Hepatocyte (in vitro differentiated cells): ENCODE measurements around the gene GRP. TPM values are rescaled to one million over a fixed set of nuclear protein-coding genes. Genes with fewer than 3 reads are reported as not detected.

ENCODE experiments used
- DNase-seq: peaks from one replicate; pipeline ENCODE4 v3.0.0-alpha.2; 2016; ENCODE audit warnings: low spot score
- H2AFZ ChIP-seq: fragments of 200-600 bp; sonication (generic); 2 replicates; pipeline ENCODE4 v1.6.0; 2016; ENCODE audit warnings: antibody characterized with exemption, mild to moderate bottlenecking
- H3K27ac ChIP-seq: fragments of 200-600 bp; sonication (generic); 2 replicates; pipeline ENCODE4 v1.5.1; 2016; ENCODE audit warnings: mild to moderate bottlenecking
- H3K27me3 ChIP-seq: fragments of 200-600 bp; sonication (generic); 2 replicates; pipeline ENCODE4 v1.6.1; 2016
- H3K36me3 ChIP-seq: fragments of 200-600 bp; sonication (generic); replicated peaks from 2 replicates; pipeline ENCODE4 v1.5.1; 2016; ENCODE audit warnings: low read depth; ENCODE audit not compliant: insufficient read depth
- H3K4me1 ChIP-seq: fragments of 200-600 bp; sonication (generic); 2 replicates; pipeline ENCODE4 v1.5.1; 2016; ENCODE audit warnings: mild to moderate bottlenecking, moderate library complexity; ENCODE audit not compliant: insufficient read depth
- H3K4me2 ChIP-seq: fragments of 200-600 bp; sonication (generic); 2 replicates; pipeline ENCODE4 v1.6.0; 2016
- H3K4me3 ChIP-seq: fragments of 200-600 bp; sonication (generic); 2 replicates; pipeline ENCODE4 v1.5.1; 2016; ENCODE audit warnings: mild to moderate bottlenecking
- H3K79me2 ChIP-seq: fragments of 200-600 bp; sonication (generic); 2 replicates; pipeline ENCODE4 v1.6.0; 2017; ENCODE audit warnings: mild to moderate bottlenecking
- H3K9me2 ChIP-seq: fragments of 200-600 bp; sonication (generic); replicated peaks from 2 replicates; pipeline ENCODE4 v1.6.0; 2017; ENCODE audit warnings: mild to moderate bottlenecking; ENCODE audit not compliant: insufficient read depth
- H3K9me3 ChIP-seq: fragments of 200-600 bp; sonication (generic); 2 replicates; pipeline ENCODE4 v1.5.1; 2016; ENCODE audit warnings: low read depth, mild to moderate bottlenecking
- H4K20me1 ChIP-seq: fragments of 200-600 bp; sonication (generic); 2 replicates; pipeline ENCODE4 v1.6.0; 2016; ENCODE audit warnings: mild to moderate bottlenecking; ENCODE audit not compliant: insufficient read depth, poor library complexity, severe bottlenecking
- EZH2 ChIP-seq: fragments of 200-600 bp; sonication (generic); IDR thresholded peaks from 2 replicates; pipeline ENCODE4 v1.6.1; 2016; ENCODE audit warnings: antibody characterized with exemption, mild to moderate bottlenecking, borderline replicate concordance
- EZH2phosphoT487 ChIP-seq: fragments of 200-600 bp; sonication (generic); IDR thresholded peaks from one replicate; pipeline ENCODE4 v1.6.1; 2018; ENCODE audit warnings: antibody characterized with exemption, mild to moderate bottlenecking, low read depth, moderate library complexity; ENCODE audit not compliant: unreplicated experiment, severe bottlenecking
- WGBS: methylation state at CpG from one replicate; pipeline ENCODE4 v1.1.6; 2016; ENCODE audit warnings: low lambda C conversion rate; ENCODE audit errors: missing lambda C conversion rate; 5-methylcytosine and 5-hydroxymethylcytosine counted together
- polyA plus RNA-seq: library from polyadenylated mRNA; unstranded; fragments of >200 nt; fragmentation: Nextera tagmentation; extraction: Ambion mirVana; gene quantifications from 2 replicates; pipeline ENCODE4 v1.2.1, GENCODE V29; 2016
- total RNA-seq: library from RNA; depleted of rRNA; stranded (reverse); fragments of >200 nt; gene quantifications from 2 replicates; pipeline ENCODE4 v1.2.3, GENCODE V29; 2014
- TF ChIP-seq, protein P1 (sequence below): fragments of 200-600 bp; sonication (generic); IDR thresholded peaks from 2 replicates; pipeline ENCODE4 v1.5.1; 2016; ENCODE audit warnings: antibody characterized with exemption, mild to moderate bottlenecking; ENCODE audit not compliant: poor library complexity

Gene GRP
- total and polyA plus RNA-seq, 2 experiments from 2014 or later, result 0.71 to 2.6 TPM

- Histone ChIP-seq H3K9me2 (no peaks in the 10 kb centered on the region), H3K4me3 (no peak overlapping the region), H3K27me3 (peaks cover 41% of the 10 kb centered on the region), H3K9me3 (no peaks in the 10 kb centered on the region), H3K79me2 (no peaks in the 10 kb centered on the region), H4K20me1 (no peaks in the 10 kb centered on the region), H3K4me1 (no peaks in the 10 kb centered on the region), H2AFZ (no peak overlapping the region), H3K4me2 (no peak overlapping the region), H3K27ac (no peak overlapping the region), H3K36me3 (no peaks in the 10 kb centered on the region)
- WGBS, result 96% methylated on average over 2 of the region's 2 CpGs
- no peak for TF ChIP-seq EZH2
- TF ChIP-seq, protein P1, sequence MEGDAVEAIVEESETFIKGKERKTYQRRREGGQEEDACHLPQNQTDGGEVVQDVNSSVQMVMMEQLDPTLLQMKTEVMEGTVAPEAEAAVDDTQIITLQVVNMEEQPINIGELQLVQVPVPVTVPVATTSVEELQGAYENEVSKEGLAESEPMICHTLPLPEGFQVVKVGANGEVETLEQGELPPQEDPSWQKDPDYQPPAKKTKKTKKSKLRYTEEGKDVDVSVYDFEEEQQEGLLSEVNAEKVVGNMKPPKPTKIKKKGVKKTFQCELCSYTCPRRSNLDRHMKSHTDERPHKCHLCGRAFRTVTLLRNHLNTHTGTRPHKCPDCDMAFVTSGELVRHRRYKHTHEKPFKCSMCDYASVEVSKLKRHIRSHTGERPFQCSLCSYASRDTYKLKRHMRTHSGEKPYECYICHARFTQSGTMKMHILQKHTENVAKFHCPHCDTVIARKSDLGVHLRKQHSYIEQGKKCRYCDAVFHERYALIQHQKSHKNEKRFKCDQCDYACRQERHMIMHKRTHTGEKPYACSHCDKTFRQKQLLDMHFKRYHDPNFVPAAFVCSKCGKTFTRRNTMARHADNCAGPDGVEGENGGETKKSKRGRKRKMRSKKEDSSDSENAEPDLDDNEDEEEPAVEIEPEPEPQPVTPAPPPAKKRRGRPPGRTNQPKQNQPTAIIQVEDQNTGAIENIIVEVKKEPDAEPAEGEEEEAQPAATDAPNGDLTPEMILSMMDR, result no peak
- TF ChIP-seq EZH2phosphoT487, result no peak
- DNase-seq, result no peak
These were observed 11.9 kb downstream of the GRP start for GRCh38 chr18:59231877-59232276.

DNA sequence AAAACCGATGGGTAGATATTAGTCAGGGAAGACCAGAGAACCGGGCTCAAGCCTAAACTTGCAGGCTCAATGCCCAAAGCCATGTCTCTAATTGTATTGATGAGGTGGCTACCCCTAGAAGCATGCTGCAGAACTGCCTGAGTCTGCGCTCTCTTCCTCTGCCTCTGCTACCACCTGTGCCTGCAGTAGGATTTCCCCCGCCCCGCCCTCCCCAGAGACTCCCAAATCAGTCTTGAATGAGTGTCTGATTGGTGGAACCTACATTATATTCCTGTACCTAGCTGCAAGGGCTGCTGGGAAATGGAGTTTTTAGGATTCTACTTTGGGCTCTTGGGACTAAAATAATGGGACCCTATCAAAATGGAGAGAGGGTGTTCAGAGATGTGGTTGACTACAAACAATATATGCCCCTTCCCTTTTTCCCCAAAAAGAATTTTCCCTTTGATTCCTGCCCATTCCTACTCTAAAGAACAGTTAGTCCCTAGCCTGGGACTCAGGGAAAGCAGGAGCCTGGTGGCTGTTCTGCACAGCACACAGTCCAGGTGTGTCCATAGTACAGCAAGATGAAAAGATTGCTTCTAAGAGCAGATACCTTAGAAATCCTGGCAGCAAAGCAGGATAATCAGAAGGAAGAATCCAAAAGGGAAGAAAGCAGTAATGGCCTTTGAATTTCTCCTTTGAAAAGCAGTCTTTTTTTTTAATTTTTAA lies 12.5 kb downstream of the GRP start:
- Histone ChIP-seq H3K79me2 (no peaks in the 10 kb centered on the region), H3K4me1 (no peaks in the 10 kb centered on the region), H4K20me1 (no peaks in the 10 kb centered on the region), H3K4me3 (no peak overlapping the region), H2AFZ (no peak overlapping the region), H3K9me3 (no peaks in the 10 kb centered on the region), H3K36me3 (no peaks in the 10 kb centered on the region), H3K27ac (no peak overlapping the region), H3K4me2 (no peak overlapping the region), H3K9me2 (no peaks in the 10 kb centered on the region), H3K27me3 (peaks cover 37% of the 10 kb centered on the region)
- DNase-seq, result no peak
- TF ChIP-seq, protein P1, result no peak
- TF ChIP-seq EZH2phosphoT487, result no peak
- no peak for TF ChIP-seq EZH2
- 73% methylated on average over 5 of the region's 5 CpGs for WGBS

DNA sequence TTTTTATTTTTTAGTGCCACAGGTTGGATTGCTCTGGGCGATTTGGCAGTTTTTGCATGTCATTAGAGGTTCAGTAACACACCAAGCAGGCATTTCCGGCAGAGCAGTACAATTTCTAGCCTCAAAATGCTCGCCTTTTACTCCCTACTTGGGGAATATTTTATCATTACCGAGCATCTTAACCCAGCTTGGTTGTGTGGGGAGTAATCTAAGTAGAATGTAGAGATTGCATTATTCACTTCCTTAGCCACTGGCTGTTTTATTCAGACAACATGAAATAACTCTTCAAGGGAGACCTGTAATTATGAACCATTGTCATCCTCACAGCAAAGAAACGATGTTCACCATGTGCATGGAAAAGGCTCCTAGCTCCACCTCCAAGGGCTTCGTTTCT lies 13.1 kb downstream of the GRP start:
- no peaks in the 10 kb centered on the region for H3K36me3 ChIP-seq
- no peak overlapping the region for H2AFZ ChIP-seq
- TF ChIP-seq, protein P1, result no peak
- TF ChIP-seq EZH2 (no peak), EZH2phosphoT487 (no peak)
- H4K20me1 ChIP-seq, result no peaks in the 10 kb centered on the region
- no peak overlapping the region for H3K27ac ChIP-seq
- peaks cover 32% of the 10 kb centered on the region for H3K27me3 ChIP-seq
- H3K79me2 ChIP-seq, result no peaks in the 10 kb centered on the region
- WGBS, result 80% methylated on average over 6 of the region's 6 CpGs
- no peaks in the 10 kb centered on the region for H3K9me3 ChIP-seq
- H3K4me1 ChIP-seq, result no peaks in the 10 kb centered on the region
- no peak overlapping the region for H3K4me2 ChIP-seq
- DNase-seq, result no peak
- H3K4me3 ChIP-seq, result no peak overlapping the region
- no peaks in the 10 kb centered on the region for H3K9me2 ChIP-seq
